Measurements from ENCODE around the gene NRG2.

The NRG2 gene

DNA sequence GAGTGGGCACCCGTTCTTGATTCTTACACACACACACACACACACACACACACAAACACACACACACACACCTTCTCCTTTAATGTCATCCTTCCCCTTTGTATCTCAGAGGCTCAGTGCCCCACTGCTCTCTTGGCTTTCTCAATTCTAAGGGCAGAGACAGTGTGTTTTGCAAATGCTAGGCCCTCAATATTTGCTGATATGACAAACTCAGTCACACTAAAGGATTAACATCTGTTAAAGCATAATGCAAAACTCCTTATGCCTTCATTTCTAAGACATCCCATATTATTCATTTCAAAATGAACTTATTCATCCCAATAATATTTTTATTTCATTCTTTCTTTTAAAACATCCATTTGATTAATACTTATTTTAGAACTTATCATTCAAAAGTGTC, 8.9 kb upstream of the NRG2 start:
- H3K27me3 ChIP-seq (ENCODE audit: control insufficient read depth, insufficient read depth, low read length): no peaks in the 10 kb centered on the region
- H2AFZ ChIP-seq: no peak overlapping the region
- H3K79me2 ChIP-seq: no peaks in the 10 kb centered on the region
- H3K27ac ChIP-seq: no peak overlapping the region
- H3K4me3 ChIP-seq (ENCODE audit: low read depth, low read length): no peak overlapping the region
- H3K9me3 ChIP-seq (ENCODE audit: control insufficient read depth, low read length): no peaks in the 10 kb centered on the region
- no peaks in the 10 kb centered on the region for H3K36me3 ChIP-seq (ENCODE audit: control insufficient read depth, insufficient read depth, low read length)
- no peak for TF ChIP-seq CTCF (IDR thresholded peaks at IDR 0.05)
- H3K4me1 ChIP-seq: no peaks in the 10 kb centered on the region
- no peak overlapping the region for H3K4me2 ChIP-seq (ENCODE audit: low read length)
- no peak overlapping the region for H3K9ac ChIP-seq

DNA sequence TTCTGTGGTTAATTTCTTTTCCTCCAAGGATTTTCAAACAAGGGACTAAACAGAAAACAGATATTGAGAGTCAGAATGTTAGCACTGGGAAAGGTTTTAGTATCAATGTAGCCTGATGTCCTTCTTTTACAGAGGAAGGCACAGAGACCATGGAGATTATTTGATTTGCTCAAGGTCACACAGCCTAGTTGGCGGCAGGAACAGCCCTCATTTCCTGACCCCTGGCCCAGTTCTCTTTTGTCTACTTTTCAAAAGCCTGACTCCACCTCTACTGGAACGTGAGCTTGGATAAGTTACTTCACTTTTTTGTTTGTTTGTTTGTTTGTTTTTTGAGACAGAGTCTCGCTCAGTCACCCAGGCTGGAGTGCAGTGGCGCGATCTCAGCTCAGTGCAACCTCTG, 6.6 kb upstream of the NRG2 start:
- Histone ChIP-seq H2AFZ (no peak overlapping the region), H3K27me3 (ENCODE audit: control insufficient read depth, insufficient read depth, low read length) (no peaks in the 10 kb centered on the region), H3K4me3 (ENCODE audit: low read depth, low read length) (no peak overlapping the region), H3K4me2 (ENCODE audit: low read length) (no peak overlapping the region), H3K36me3 (ENCODE audit: control insufficient read depth, insufficient read depth, low read length) (no peaks in the 10 kb centered on the region), H3K4me1 (no peaks in the 10 kb centered on the region), H3K9me3 (ENCODE audit: control insufficient read depth, low read length) (no peaks in the 10 kb centered on the region), H3K27ac (no peak overlapping the region), H3K9ac (no peak overlapping the region), H3K79me2 (no peaks in the 10 kb centered on the region)
- TF ChIP-seq CTCF (IDR thresholded peaks at IDR 0.05): no peak

DNA sequence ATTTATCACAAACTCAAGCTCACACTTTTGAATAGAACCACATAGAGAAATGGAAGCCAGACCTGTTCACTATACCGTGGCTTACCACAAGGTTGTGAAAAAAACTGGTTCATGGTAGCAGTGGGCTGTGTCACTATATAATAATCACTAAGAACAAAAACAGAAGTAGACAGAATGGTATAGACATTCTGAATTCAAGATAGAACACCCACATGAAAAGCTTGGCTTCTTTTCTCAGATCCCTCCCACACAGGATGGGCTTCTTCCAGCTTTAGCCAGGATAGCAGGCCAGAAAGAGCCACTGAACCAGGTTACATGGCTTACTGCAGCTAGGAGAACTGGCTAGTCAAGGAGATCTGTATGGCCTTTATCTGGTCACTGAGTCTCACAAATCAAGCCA, 6.1 kb upstream of the NRG2 start:
- Histone ChIP-seq H3K79me2 (no peaks in the 10 kb centered on the region), H3K27ac (no peak overlapping the region), H3K4me1 (no peaks in the 10 kb centered on the region)

GRCh38 chr5:140044041-140044440, 942 bp upstream of the NRG2 start:
- Histone ChIP-seq H3K4me1 (peaks cover 22% of the 10 kb centered on the region), H3K36me3 (ENCODE audit: control insufficient read depth, insufficient read depth, low read length) (no peaks in the 10 kb centered on the region), H3K4me2 (ENCODE audit: low read length) (no peak overlapping the region), H3K79me2 (peaks cover 2% of the 10 kb centered on the region), H2AFZ (peak overlapping the region; percentile 86), H3K9ac (no peak overlapping the region), H3K4me3 (ENCODE audit: low read depth, low read length) (no peak overlapping the region), H3K27ac (no peak overlapping the region), H3K27me3 (ENCODE audit: control insufficient read depth, insufficient read depth, low read length) (no peaks in the 10 kb centered on the region), H3K9me3 (ENCODE audit: control insufficient read depth, low read length) (no peaks in the 10 kb centered on the region)
- TF ChIP-seq CTCF (IDR thresholded peaks at IDR 0.05): no peak

More for the DNA sequence above, 6.1 kb upstream of the NRG2 start:
- H3K4me3 ChIP-seq (ENCODE audit: low read depth, low read length): no peak overlapping the region
- H3K9me3 ChIP-seq (ENCODE audit: control insufficient read depth, low read length): no peaks in the 10 kb centered on the region
- H3K4me2 ChIP-seq (ENCODE audit: low read length): no peak overlapping the region
- H3K9ac ChIP-seq: no peak overlapping the region
- no peaks in the 10 kb centered on the region for H3K36me3 ChIP-seq (ENCODE audit: control insufficient read depth, insufficient read depth, low read length)
- no peak for TF ChIP-seq CTCF (IDR thresholded peaks at IDR 0.05)
- H2AFZ ChIP-seq: peak overlapping the region; percentile 14
- no peaks in the 10 kb centered on the region for H3K27me3 ChIP-seq (ENCODE audit: control insufficient read depth, insufficient read depth, low read length)

DNA sequence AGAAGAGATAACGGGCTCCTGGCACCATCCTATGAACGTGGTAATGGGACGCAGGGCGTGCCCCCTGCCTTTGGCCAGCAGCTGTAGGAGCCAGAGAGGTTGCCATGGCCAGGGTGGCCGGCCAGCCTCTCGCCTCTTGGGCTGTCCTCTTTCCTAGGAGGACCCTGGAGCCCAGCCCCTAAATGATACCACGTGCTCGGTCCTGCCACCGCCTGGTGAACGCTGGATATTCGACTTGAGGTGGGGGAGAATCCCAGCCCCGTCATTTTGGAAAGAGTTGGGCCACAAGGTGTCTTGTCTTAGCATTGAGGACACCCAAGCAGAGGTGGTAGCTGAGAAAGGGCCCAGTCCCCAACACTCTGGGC, 391 bp upstream of the NRG2 start:
- H3K36me3 ChIP-seq (ENCODE audit: control insufficient read depth, insufficient read depth, low read length): no peaks in the 10 kb centered on the region
- H3K4me1 ChIP-seq: peaks cover 22% of the 10 kb centered on the region
- no peak for TF ChIP-seq CTCF (IDR thresholded peaks at IDR 0.05)
- peak overlapping the region; percentile 70 for H3K27ac ChIP-seq
- peak overlapping the region; percentile 86 for H2AFZ ChIP-seq
- H3K27me3 ChIP-seq (ENCODE audit: control insufficient read depth, insufficient read depth, low read length): no peaks in the 10 kb centered on the region
- H3K9ac ChIP-seq: no peak overlapping the region
- H3K4me2 ChIP-seq (ENCODE audit: low read length): peak overlapping the region; percentile 96
- H3K4me3 ChIP-seq (ENCODE audit: low read depth, low read length): peak overlapping the region; percentile 66
- H3K79me2 ChIP-seq: peaks cover 2% of the 10 kb centered on the region
- H3K9me3 ChIP-seq (ENCODE audit: control insufficient read depth, low read length): no peaks in the 10 kb centered on the region

Data from parathyroid adenoma (tissue), 2 donors.